ENCODE results near the gene IP6K3. TPM values are rescaled to one million over a fixed set of nuclear protein-coding genes. Genes with fewer than 3 reads are reported as not detected.

The IP6K3 gene
- total RNA-seq, 1 experiment from 2014 or later, result not detected

DNA sequence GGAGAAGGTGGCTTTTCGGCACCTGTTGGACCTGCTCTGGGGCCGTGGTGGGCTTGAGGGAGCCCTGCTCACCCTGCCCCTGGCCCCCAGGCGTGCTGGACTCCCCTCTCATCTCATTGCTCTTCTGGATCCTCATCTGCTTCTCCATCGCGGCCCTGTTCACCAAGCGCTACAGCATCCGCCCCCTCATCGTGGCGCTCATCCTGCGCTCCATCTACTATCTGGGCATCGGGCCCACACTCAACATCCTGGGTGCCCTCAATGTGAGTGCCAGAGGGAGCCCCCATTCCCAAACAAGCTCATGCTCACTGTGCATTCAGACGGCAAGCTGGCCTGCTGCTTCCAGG is 57.6 kb downstream of the IP6K3 start:
- DNase-seq (ENCODE audit: low read depth), result no peak

- DNase-seq (ENCODE audit: low read depth), result no peak
Observed at GRCh38 chr6:33688451-33689147, 58.1 kb downstream of the IP6K3 start.

DNA sequence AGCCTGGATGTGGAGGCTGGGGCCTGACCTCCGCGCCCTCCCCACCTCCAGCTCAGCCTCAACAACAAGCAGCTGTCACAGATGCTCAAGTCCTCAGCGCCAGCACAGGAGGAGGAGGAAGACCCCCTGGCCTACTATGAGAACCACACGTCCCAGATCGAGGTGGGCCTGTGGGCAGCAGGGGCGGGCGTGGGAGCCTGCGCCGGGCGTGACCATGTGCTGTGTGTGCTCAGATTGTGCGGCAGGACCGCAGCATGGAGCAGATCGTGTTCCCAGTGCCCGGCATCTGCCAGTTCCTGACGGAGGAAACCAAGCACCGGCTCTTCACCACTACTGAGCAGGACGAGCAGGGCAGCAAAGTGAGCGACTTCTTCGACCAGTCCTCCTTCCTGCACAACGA is 58.7 kb downstream of the IP6K3 start:
- DNase-seq (ENCODE audit: low read depth), result no peak

DNA sequence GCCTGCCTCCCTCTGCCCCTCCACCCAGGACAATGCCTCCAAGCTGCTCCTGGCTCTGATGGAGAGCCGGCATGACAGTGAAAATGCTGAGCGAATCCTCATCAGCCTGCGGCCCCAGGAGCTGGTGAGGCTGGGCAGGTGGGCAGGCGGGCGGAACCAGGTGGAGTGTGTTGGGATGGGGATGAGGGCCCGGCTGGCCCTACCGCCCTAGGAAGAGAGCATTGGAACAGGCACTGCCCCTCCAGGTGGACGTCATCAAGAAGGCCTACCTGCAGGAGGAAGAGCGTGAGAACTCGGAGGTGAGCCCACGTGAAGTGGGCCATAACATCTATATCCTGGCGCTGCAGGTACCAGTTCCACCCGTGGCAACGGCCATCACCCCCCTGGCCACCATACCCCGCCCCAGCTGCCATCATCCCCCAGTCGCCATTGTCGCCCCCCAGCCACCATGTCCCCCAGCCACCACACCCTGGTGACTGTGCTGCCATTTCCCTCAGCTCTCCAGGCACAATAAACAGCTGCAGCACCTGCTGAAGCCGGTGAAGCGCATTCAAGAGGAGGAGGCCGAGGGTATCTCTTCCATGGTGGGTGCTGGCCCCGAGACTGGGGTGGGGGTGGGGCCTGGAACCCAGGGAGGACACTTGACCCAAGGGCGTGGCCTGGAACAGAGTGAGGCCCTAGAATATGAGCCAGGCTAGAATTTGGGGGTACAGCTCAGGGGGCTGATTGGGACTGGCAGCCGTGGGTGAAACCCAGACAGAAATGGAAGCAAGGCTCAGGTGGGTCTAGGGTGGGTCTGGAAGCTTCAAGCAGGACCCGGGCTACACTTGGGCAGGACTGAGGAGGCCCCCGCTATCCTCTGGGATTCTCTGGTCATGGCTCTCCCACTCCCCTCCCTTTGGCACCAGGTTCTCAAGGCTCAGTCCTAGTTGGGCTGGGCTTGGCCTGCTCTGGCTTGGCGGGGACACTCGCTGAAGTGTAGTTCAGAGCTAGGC is 59.4 kb downstream of the IP6K3 start:
- no peak for DNase-seq (ENCODE audit: low read depth)

DNA sequence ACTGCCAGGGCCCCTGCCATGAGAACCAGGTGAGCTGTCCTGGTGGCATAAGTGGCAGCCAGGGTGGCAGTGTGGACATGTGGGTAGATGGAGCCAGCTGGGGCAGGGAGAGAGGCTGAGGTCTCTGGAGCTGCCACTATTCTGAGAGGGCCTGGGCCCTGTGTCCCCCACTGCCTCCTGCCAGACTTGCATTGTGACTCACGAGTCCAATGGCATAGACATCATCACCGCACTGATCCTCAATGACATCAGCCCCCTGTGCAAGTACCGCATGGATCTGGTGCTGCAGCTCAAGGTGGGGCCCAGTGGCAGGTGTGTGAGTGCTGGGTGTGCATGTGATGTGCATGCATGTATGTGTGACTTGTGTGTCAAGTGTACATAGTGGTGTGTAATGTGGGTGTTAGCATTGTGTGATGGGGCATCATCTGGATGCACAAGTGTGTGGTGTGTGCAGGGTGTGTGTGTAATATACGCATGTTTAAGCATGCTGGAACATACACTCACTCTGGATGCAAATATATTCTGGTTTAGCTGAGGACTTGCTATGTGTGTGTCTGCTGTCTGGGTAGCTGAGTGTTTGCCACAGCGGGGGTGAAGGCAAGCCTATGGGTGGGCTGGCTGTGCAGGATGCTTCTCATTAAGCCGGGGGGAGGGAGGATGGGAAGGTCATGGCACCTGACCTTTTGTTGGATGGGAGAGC is 60.3 kb downstream of the IP6K3 start:
- no peak for DNase-seq (ENCODE audit: low read depth)

DNA sequence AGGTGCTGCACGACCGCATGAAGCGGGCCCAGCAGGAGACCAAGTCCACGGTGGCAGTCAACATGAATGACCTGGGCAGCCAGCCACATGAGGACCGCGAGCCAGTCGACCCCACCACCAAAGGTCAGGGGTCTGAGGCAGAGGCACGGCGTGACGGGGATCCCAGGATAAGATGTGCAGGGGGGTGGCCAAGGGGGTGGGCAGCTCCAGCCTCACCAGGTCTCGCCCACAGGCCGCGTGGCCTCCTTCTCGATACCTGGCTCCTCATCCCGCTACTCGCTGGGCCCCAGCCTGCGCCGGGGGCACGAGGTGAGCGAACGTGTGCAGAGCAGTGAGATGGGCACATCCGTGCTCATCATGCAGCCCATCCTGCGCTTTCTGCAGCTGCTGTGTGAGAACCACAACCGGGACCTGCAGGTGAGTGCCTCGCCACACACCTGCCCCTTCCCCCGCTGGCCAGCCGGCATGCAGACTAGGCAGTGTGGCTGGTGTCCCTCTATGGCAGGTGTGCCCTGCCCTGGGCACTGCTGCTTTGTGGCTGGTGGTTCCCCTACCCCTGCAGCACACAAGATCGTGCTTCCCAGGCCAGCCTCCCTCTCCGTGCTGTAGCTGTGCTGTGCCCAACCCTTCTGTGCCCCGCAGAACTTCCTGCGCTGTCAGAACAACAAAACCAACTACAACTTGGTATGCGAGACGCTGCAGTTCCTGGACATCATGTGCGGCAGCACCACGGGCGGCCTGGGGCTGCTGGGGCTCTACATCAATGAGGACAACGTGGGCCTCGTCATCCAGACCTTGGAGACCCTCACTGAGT is 61.1 kb downstream of the IP6K3 start:
- no peak for DNase-seq (ENCODE audit: low read depth)

GRCh38 chr6:33684983-33685382 is 61.7 kb downstream of the IP6K3 start:
- DNase-seq (ENCODE audit: low read depth), result no peak

- no peak for DNase-seq (ENCODE audit: low read depth)
Observed at GRCh38 chr6:33684428-33684896, 62.2 kb downstream of the IP6K3 start.

GRCh38 chr6:33683576-33684427 is 62.9 kb downstream of the IP6K3 start:
- no peak for DNase-seq (ENCODE audit: low read depth)

DNA sequence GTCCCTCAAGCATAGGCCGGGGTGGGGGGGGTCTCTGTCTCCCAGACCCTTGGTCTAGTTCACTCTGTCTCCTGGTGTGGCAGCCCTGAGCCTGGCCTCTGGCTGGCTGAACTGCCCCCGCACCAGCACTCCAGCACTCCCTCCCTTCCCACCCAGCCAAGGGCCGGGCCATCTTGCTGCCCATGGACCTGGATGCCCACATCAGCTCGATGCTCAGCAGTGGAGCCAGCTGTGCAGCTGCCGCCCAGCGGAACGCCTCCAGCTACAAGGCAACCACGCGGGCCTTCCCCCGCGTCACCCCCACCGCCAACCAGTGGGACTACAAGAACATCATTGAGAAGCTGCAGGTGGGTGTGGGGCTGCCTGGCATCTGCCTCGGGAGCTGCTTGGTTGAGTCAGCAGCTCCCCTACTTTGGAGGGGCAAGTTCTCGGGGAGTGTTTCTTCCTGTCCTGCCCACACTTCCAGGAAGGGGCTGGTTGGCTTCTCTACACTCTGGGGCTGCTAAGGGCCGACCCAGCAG is 63.6 kb downstream of the IP6K3 start:
- DNase-seq (ENCODE audit: low read depth), result no peak

- DNase-seq (ENCODE audit: low read depth), result no peak
Observed at GRCh38 chr6:33682341-33682740, 64.4 kb downstream of the IP6K3 start.

DNA sequence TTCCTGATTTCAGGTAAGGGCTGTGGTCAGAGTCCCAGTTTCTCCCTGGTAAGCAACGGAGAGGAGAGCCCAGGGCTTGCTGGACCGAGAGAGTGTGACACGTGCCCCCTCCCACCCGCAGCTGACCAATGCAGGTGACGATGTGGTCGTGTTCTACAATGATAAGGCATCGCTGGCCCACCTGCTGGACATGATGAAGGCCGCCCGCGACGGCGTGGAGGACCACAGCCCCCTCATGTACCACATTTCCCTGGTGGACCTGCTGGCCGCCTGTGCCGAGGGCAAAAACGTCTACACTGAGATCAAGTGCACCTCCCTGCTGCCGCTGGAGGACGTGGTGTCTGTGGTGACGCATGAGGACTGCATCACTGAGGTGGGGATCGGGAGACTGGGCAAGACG is 66.9 kb downstream of the IP6K3 start:
- DNase-seq (ENCODE audit: low read depth), result no peak

GRCh38 chr6:33678932-33679490 is 67.7 kb downstream of the IP6K3 start:
- no peak for DNase-seq (ENCODE audit: low read depth)

GRCh38 chr6:33678233-33678931 is 68.3 kb downstream of the IP6K3 start:
- no peak for DNase-seq (ENCODE audit: low read depth)

DNA sequence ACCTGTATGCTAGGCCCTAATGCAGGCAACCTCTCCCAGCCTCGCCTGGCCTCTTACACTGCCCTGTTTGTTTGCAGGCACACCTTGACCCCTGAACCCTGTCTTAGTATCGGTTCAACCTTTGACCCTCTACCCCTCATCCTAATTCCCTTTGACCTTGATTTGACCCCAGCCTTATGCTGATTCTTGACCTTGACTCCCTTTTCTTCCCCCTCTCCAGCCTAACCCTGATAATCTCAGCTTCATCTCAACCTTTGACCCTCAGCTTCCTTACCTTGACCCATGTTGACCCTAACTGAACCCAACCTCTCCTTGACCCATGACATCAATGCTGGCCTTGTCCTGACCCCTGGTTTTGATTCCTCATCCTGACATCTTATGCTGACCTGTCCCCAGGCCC is 69.0 kb downstream of the IP6K3 start:
- no peak for DNase-seq (ENCODE audit: low read depth)

DNA sequence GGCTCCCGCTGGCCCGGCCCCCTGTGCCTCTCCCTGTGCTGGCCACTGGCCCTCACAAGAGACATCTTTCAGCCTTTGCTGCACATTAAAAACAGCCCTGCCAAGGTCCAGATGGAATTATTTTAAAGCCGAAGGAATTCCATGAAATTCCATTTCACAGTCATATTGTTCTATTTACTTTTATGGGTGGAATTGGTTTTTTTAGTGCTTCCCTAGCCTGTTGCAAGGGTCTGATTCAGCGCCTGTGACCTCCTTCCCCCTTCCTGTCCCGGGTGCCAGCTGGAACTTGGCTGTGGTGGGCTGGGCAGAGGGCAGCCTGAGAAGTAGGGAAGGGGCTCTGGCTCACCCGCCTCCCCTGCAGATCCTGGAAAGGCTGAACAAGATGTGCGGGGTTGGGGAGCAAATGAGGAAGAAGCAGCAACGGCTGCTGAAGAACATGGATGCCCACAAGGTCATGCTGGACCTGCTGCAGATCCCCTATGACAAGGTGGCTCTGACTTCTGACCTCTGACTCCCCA is 69.5 kb downstream of the IP6K3 start:
- no peak for DNase-seq (ENCODE audit: low read depth)

- DNase-seq (ENCODE audit: low read depth), result no peak
Observed at GRCh38 chr6:33676416-33677142, 70.1 kb downstream of the IP6K3 start.

DNA sequence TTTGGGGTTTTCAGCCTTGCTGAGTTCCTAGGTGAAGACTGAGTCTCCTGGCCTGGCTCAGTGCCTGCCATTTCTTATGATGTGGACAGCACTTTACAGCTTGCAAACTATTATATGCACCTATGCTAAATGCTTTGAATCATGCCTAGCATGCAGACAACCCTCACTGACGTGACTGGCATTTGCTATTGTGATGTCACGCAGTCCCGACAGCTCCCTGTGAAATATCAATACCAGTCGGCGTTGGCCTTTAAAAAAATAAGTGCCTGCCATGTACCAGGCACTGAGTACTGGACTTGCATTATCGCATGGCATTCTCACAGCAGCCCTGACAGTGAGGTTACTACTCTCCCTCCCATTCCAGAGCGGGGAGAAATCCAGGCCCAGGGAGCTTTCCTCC is 70.7 kb downstream of the IP6K3 start:
- no peak for DNase-seq (ENCODE audit: low read depth)
